IMR-90 (cell line): ENCODE data around the gene NPAS3.

ENCODE experiments used
- CTCF ChIP-seq: conservative IDR thresholded peaks from 2 replicates; pipeline ENCODE4 v1.5.1; 2012; ENCODE audit warnings: mild to moderate bottlenecking, low read depth, low read length, improper control_type of control experiment
- POLR2A ChIP-seq: IDR thresholded peaks from 2 replicates; pipeline ENCODE4 v1.6.1; 2012; ENCODE audit warnings: mild to moderate bottlenecking, low read depth, low read length
- RAD21 ChIP-seq: IDR thresholded peaks from 2 replicates; pipeline ENCODE4 v1.6.1; 2012; ENCODE audit warnings: low read length, improper control_type of control experiment
- RFX5 ChIP-seq: IDR thresholded peaks from 2 replicates; pipeline ENCODE4 v1.8.0; 2012; ENCODE audit warnings: low read depth, mild to moderate bottlenecking, low read length, moderate library complexity

GRCh38 chr14:33671556-33671955 is 732.9 kb downstream of the NPAS3 start:
- TF ChIP-seq CTCF (no peak), POLR2A (no peak), RFX5 (no peak), RAD21 (no peak)
